NCI-H1105 (cell line): ENCODE measurements around the gene CYP46A1.
"Not testable (repeated sequence)": the region's sequence is repeated elsewhere in the genome, so short reads cannot be mapped to it uniquely, and the experiment has no call there.

Experiments
- DNase-seq: peaks from one replicate; lab custom pipeline; 2025; lab: John Stamatoyannopoulos, UW

Gene CYP46A1

GRCh38 chr14:99657645-99658155, 26.4 kb upstream of the CYP46A1 start:
- no peak for DNase-seq

DNA sequence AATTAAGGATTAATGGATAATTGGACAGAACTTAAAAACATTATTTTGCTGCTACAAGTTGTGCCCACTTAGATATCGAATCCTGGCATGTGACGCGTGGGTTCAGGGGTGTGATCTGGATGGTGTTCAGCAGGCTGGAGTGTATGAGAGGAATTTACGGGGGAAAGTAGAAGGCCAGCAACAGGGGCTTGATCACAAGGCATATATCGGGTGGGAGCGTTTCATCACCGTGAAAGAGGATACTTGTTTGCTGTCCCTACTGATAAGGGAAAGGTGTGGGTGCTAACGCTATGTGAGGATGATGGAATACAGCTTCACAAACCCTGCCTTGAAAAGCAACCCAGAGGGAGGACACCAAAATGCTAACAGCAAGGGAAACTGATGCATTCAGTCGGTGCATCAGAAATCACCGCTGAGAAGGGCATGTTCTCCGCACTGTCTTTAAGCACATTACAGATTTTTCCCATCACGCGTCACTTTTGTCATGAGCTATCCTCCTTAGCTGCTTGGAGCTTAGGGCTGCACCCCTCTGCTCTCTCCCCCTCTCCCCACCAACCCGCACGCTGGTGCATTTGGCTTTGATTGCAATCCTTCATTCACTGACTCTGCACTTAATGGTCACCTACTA, 25.8 kb upstream of the CYP46A1 start:
- no peak for DNase-seq

DNA sequence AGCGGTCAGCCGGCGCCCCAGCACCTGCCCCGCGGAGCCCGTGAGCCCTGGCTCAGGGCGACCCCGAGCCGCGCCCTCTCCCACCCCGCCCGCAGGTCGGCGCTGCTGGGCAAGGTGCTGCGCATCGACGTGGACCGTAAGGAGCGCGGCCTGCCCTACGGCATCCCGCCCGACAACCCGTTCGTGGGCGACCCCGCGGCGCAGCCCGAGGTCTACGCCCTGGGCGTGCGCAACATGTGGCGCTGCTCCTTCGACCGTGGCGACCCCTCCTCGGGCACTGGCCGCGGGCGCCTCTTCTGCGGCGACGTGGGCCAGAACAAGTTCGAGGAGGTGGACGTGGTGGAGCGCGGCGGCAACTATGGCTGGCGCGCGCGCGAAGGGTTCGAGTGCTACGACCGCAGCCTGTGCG, 24.8 kb upstream of the CYP46A1 start:
- DNase-seq = peak; percentile 34

DNA sequence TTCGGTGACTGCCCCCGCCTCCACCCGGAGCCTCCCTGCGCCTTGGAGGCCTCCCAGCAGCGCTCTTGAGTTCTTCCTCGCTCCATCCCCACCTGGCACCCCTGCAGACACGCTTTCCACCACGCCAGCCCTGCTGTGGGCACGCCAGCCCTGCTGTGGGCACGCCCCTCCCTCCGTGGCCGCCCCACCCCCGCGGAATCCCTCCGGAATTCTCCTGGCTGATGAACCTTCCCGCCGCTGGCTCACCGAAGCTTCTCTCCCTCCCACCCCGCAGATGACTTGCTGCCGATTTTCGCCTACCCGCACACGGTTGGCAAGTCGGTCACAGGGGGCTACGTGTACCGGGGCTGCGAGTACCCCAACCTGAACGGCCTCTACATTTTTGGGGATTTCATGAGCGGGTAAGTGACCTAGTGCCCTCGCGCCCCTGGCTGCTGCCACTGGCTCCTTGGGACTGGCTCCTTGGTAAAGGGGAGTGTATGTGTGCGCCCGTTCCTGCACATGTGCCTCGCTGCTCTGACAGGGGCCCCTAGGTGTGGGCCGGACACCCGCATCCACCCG, 24.0 kb upstream of the CYP46A1 start:
- DNase-seq = no peak

DNA sequence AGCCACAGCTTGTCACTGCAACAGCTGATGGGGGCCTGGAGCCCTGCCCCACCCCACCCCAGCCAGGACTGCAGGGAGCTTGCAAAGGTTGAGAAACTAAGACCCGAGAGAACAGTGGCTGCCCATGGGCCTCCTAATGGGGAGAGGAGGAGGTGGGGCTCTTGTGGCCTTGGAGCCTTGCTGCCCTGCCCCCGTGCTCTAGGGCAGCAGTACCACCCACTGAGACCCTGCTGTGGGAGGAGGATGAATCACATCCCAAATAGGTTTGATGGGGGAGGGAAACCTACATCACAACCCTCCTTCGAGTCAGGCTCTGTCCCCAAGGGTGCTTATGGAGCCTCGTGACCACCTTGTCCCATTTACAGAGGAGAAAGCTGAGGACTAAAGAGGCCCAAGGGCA, 23.3 kb upstream of the CYP46A1 start:
- no peak for DNase-seq

- not testable (repeated sequence) for DNase-seq
Measured at GRCh38 chr14:99661206-99661605, 22.9 kb upstream of the CYP46A1 start.

- DNase-seq = no peak
Measured at GRCh38 chr14:99662846-99663245, 21.3 kb upstream of the CYP46A1 start.

- no peak for DNase-seq
Measured at GRCh38 chr14:99663386-99664057, 20.6 kb upstream of the CYP46A1 start.

GRCh38 chr14:99664058-99664936, 19.8 kb upstream of the CYP46A1 start:
- DNase-seq = no peak

DNA sequence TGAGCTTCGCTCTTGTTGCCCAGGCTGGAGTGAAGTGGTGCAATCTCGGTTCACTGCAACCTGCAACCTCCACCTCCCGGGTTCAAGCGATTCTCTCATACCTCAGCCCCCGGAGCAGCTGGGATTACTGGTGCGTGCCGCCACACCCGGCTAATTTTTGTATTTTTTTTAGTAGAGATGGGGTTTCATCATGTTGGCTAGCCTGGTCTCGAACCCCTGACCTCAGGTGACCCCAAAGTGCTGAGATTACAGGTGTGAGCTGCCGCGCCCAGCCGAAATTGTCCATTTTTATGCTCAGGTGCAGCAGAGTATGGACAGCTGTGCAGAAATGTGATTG, 19.2 kb upstream of the CYP46A1 start:
- no peak for DNase-seq

DNA sequence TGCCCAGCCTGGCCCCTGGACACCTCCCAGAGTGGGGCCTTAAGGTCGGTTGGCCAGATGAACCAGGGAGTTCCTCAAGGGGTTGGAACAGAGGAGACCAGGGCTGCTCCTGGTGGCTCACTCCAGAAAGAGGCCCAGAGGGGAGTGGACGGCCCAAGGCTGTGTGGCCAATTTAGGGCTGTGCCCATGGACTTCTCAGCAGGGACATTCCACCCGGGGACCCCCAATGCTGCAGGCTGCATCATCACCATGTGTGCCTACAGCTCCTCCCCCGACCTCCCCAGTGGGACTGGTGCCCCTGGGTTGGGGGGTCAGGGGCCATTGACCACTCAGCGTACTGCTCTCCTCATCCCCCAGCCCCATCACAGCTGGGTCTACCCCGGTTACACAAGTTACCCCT, 17.6 kb upstream of the CYP46A1 start:
- no peak for DNase-seq

DNA sequence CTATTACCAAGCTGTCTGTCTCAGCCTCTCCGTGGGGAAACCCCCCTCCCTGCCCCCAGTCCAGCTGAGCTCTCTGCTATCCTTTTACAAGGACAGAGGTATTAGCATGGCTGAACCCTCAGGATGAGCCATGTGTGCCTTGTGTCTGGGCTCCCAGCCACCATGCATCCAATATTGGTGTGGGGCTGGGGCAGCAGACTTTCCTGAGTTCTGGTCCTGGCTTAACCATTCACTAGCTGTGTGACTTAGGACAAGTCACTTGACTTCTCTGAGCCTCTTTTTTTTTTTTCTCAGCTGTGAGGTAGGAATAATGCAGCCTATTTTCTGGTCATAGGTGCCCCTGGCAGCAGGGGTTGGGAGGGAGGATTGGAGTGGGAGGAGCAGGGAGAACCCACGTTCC, 17.1 kb upstream of the CYP46A1 start:
- no peak for DNase-seq

GRCh38 chr14:99667821-99668220, 16.3 kb upstream of the CYP46A1 start:
- DNase-seq = no peak

- DNase-seq = no peak
Measured at GRCh38 chr14:99668307-99669295, 15.5 kb upstream of the CYP46A1 start.

GRCh38 chr14:99670361-99671234, 13.5 kb upstream of the CYP46A1 start:
- no peak for DNase-seq

DNA sequence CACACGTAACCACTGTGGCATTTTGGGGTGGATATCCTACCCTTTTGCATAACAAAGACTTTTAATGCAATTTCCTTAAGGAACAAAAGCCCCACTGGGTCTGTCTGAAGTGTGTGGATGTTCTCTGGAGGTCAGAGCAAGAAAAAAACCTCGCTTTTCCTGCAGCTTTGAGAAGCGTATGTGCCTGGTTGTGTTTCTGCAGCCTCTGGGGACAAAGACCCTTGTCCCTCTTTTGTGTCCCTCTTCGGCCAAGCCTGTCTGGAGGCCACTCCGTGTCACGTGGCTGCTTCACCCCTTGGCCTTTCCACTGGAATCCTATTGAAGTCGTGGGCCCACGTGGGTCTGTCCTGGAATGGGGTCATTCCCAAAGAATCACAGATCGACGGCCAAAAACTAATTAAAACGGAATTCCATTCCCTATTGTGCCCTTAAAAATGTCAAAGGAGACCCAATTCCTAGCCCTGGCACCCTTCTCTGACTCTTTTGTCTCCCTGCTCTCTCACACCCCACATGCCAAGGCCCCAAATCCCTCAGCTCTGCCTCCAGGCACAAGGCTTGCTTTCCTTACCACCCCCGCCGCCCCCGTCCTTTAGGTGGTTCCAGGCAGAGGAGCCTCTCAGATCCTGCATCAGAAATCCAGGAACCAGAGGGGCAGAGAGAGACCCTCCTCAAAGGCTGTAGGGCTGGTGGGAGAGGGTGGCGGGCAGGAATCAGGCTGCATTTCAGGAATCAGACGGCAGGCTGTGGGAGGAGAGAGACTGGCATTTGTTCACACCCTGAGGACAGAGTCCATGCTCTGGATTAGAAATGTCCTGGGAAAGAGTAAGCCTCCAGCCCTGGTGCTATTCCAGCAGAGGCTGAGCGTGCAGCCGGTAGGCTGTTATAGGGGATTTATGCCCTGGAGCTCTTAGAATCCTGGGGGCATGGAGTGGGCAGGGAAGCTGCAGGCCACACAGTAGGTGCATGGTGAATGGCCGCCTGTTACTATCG, 12.6 kb upstream of the CYP46A1 start:
- no peak for DNase-seq

DNA sequence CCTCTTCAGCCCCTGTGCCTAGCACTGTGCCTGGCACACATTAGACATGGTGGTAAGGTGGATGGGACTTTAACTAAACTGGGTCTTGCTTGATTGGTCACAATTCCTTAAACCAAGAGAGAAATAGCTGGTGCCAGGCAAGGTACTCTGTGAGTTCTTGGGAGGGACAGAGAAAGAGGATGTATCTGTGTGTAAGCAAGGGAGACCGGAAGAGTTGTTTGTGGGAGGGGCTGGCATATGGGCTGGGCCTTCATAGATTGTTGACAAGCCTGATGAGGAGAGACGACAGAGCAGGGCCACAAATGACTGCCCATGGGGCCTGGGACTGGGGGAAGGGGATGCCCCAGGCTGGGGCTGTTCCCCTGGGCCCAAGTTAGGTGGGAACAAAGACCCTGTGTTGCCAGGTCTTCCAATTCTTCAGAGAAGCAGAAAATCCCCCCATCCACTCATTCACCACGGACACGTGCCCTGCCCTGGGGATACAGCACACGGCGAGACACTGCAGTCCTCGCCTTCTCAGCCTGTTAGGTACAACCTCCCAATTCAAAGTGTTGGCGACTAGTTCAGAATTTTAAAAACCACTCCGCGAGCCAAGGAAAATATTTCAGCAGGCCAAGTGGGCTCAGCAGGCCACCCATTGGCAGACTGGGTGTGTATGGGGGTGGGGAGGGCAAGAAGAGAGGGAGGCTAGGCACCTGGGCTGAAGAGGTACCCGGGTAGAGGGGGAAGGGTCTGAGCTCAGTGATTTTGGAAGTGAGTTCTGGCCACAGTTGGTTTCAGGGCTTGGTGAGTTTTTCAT, 11.4 kb upstream of the CYP46A1 start:
- DNase-seq = no peak
